ENCODE results near the gene STAB2. TPM values are rescaled to one million over a fixed set of nuclear protein-coding genes. Genes with fewer than 3 reads are reported as not detected.

STAB2 gene
- total and polyA plus RNA-seq, 2 of the 4 experiments (the other 2 are of a cell fraction): not detected

DNA sequence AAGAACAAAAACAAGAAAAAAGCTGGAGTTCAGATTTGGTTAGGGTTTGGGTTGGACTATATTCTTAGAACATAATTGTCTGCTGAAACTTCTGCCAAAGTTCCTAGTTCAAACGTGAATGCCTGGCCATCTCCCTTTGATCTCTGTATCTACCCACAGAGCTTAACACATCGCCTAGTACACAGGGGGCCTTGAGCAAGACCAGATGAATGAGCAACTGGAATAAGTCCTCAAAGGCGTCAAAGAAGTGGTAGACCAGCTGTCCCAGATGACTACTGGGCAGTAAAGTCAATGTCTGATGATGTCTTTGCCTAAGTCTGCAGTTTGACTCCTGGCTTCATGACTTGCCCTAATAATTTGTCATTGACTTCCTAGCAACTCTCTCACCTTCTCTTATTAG lies 13.9 kb upstream of the STAB2 start:
- dilution Hi-C loops (cut with HindIII; ENCODE audit: low sequenced_read_pairs, unreplicated experiment) (no loop called here), intact Hi-C loops (cut with micrococcal nuclease) (no loop called here), in situ Hi-C loops (cut with MboI; ENCODE audit: low sequenced_read_pairs) (no loop called here)
- H3K9me3 ChIP-seq (ENCODE audit: control insufficient read depth, insufficient read depth, low read length): no peaks in the 10 kb centered on the region
- H2AK5ac ChIP-seq (ENCODE audit: low read depth, low read length): no peak overlapping the region
- H3K56ac ChIP-seq (ENCODE audit: extremely low read depth, insufficient read depth, low read length): no peak overlapping the region
- 20% methylated on average over 1 of the region's 3 CpGs; no CpG with 5 or more reads in 1 of the 2 experiments for whole genome bisulfite sequencing, 2 experiments (ENCODE audit: extremely low coverage in 2 of 2, insufficient read length in 1 of 2)
- no peak overlapping the region for H4K91ac ChIP-seq (ENCODE audit: insufficient read depth, low read depth, low read length)
- H3K36me3 ChIP-seq (ENCODE audit: control insufficient read depth, insufficient read depth, low read length): no peaks in the 10 kb centered on the region
- H2AK9ac ChIP-seq (replicated peaks; ENCODE audit: low read depth, low read length, poor library complexity): no peak overlapping the region
- H2BK20ac ChIP-seq (ENCODE audit: low read depth, low read length): no peak overlapping the region
- no peak overlapping the region for H2BK15ac ChIP-seq (ENCODE audit: low read depth, low read length)
- no peak overlapping the region for H3K14ac ChIP-seq (replicated peaks; ENCODE audit: low read depth, low read length)
- no peak overlapping the region for H2BK5ac ChIP-seq (ENCODE audit: low read depth, low read length, poor library complexity, severe bottlenecking)
- no peak overlapping the region for H4K8ac ChIP-seq (ENCODE audit: low read depth in 2 of 2, low read length in 2 of 2)
- no peak overlapping the region for H3K4ac ChIP-seq (ENCODE audit: low read depth, low read length)
- no peak overlapping the region for H3K4me2 ChIP-seq (ENCODE audit: low read depth, low read length)
- no peaks in the 10 kb centered on the region for H3K79me1 ChIP-seq (ENCODE audit: low read depth in 1 of 2, low read length in 2 of 2)
- no peaks in the 10 kb centered on the region for H4K20me1 ChIP-seq (ENCODE audit: insufficient read depth, low read length)
- BruUV-seq (replicated peaks): no TSS peak
- no peak overlapping the region for H3K27ac ChIP-seq (ENCODE audit: insufficient read depth, low read length)
- H3K9me1 ChIP-seq (ENCODE audit: insufficient read depth, low read length): no peaks in the 10 kb centered on the region
- ChIA-PET POLR2A (ENCODE audit: unreplicated experiment) (no interaction called here), CTCF (interaction anchor here (0.9 kb wide), 1 partner anchor 21 kb away, joined by 3 read pairs; no protein-coding TSS in a partner anchor)
- H3K23ac ChIP-seq (ENCODE audit: low read depth, low read length): no peak overlapping the region
- no peak overlapping the region for H2BK120ac ChIP-seq (ENCODE audit: low read depth, low read length)
- DNase-seq (no peak), ATAC-seq (ENCODE audit: low read depth) (no peak)
- no peaks in the 10 kb centered on the region for H3K4me1 ChIP-seq (ENCODE audit: control insufficient read depth, insufficient read depth, low read length)
- TF ChIP-seq RFX5 (IDR thresholded peaks at IDR 0.05; ENCODE audit: low read depth, low read length): no peak
- no peak for TF ChIP-seq RAD21 (IDR thresholded peaks at IDR 0.05; ENCODE audit: low read length)
- no peak for TF ChIP-seq MAZ (IDR thresholded peaks at IDR 0.05; ENCODE audit: borderline replicate concordance, low read depth, low read length)
- TF ChIP-seq, protein P1, sequence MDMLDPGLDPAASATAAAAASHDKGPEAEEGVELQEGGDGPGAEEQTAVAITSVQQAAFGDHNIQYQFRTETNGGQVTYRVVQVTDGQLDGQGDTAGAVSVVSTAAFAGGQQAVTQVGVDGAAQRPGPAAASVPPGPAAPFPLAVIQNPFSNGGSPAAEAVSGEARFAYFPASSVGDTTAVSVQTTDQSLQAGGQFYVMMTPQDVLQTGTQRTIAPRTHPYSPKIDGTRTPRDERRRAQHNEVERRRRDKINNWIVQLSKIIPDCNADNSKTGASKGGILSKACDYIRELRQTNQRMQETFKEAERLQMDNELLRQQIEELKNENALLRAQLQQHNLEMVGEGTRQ (IDR thresholded peaks at IDR 0.05; ENCODE audit: low read depth, low read length): no peak
- no peak for TF ChIP-seq MAFK (IDR thresholded peaks at IDR 0.05; ENCODE audit: low read depth, low read length)
- no peak for TF ChIP-seq CEBPB (IDR thresholded peaks at IDR 0.05; ENCODE audit: low read depth, low read length)
- TF ChIP-seq BHLHE40 (IDR thresholded peaks at IDR 0.05; ENCODE audit: low read depth, low read length): no peak
- TF ChIP-seq MXI1 (IDR thresholded peaks at IDR 0.05; ENCODE audit: borderline replicate concordance, low read depth, low read length): no peak
- TF ChIP-seq, protein P2, sequence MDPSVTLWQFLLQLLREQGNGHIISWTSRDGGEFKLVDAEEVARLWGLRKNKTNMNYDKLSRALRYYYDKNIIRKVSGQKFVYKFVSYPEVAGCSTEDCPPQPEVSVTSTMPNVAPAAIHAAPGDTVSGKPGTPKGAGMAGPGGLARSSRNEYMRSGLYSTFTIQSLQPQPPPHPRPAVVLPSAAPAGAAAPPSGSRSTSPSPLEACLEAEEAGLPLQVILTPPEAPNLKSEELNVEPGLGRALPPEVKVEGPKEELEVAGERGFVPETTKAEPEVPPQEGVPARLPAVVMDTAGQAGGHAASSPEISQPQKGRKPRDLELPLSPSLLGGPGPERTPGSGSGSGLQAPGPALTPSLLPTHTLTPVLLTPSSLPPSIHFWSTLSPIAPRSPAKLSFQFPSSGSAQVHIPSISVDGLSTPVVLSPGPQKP (IDR thresholded peaks at IDR 0.05; ENCODE audit: borderline replicate concordance, low read depth, low read length): no peak
- TF ChIP-seq POLR2A (IDR thresholded peaks at IDR 0.05; ENCODE audit: low read depth, low read length): no peak
- TF ChIP-seq, protein P3, sequence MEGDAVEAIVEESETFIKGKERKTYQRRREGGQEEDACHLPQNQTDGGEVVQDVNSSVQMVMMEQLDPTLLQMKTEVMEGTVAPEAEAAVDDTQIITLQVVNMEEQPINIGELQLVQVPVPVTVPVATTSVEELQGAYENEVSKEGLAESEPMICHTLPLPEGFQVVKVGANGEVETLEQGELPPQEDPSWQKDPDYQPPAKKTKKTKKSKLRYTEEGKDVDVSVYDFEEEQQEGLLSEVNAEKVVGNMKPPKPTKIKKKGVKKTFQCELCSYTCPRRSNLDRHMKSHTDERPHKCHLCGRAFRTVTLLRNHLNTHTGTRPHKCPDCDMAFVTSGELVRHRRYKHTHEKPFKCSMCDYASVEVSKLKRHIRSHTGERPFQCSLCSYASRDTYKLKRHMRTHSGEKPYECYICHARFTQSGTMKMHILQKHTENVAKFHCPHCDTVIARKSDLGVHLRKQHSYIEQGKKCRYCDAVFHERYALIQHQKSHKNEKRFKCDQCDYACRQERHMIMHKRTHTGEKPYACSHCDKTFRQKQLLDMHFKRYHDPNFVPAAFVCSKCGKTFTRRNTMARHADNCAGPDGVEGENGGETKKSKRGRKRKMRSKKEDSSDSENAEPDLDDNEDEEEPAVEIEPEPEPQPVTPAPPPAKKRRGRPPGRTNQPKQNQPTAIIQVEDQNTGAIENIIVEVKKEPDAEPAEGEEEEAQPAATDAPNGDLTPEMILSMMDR (conservative IDR thresholded peaks at IDR 0.05; ENCODE audit: low read depth, low read length): no peak
- no peak overlapping the region for H3K9ac ChIP-seq (ENCODE audit: low read depth, low read length)
- H3K18ac ChIP-seq (ENCODE audit: low read depth, low read length): no peak overlapping the region
- no peak overlapping the region for H2AFZ ChIP-seq (replicated peaks; ENCODE audit: low read length, poor library complexity)
- H3K4me3 ChIP-seq (ENCODE audit: insufficient read depth, low read depth, low read length): no peak overlapping the region
- H4K5ac ChIP-seq (ENCODE audit: low read depth, low read length): no peak overlapping the region
- H3K27me3 ChIP-seq (ENCODE audit: control insufficient read depth, insufficient read depth, low read length): peaks cover 8% of the 10 kb centered on the region
